DMS114 treated with DMSO at 0.1 percent for 48 hours (cell line): ENCODE results near the gene GGT5.
"Not testable (repeated sequence)": the region's sequence is repeated elsewhere in the genome, so short reads cannot be mapped to it uniquely, and the experiment has no call there.

Source experiments
- DNase-seq: peaks from one replicate; lab custom pipeline; 2025; ENCODE audit not compliant: unreplicated experiment; lab: John Stamatoyannopoulos, UW

GGT5 gene

GRCh38 chr22:24233235-24233634 lies 11.6 kb downstream of the GGT5 start:
- no peak for DNase-seq

GRCh38 chr22:24232725-24233124 lies 12.2 kb downstream of the GGT5 start:
- DNase-seq: no peak

- DNase-seq: no peak
Measured at GRCh38 chr22:24232124-24232523, 12.8 kb downstream of the GGT5 start.

- DNase-seq: no peak
Measured at GRCh38 chr22:24231706-24232105, 13.2 kb downstream of the GGT5 start.

GRCh38 chr22:24230911-24231656 lies 13.8 kb downstream of the GGT5 start:
- no peak for DNase-seq

DNA sequence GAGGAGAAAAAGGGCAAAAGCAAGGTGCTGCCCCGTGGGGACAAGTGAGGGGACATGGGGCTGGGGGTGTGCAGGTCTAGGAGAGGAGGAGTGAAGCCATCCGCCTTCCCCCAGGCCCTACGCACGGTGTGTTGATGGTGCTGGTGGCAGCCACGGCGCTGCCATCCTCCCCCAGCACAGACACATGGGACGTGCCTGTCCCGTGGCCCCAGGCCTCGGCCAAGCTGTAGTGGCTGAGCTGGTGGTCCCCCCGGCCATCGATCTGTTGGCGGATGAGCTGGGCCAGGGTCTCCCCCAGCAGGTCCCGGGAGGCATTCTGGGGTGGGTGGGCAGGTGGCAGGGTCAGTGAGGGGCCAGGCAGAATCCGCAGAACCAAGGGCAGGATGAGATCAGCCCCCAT lies 18.9 kb downstream of the GGT5 start:
- no peak for DNase-seq

GRCh38 chr22:24225044-24225601 lies 19.8 kb downstream of the GGT5 start:
- DNase-seq: no peak

- no peak for DNase-seq
Measured at GRCh38 chr22:24224468-24224867, 20.4 kb downstream of the GGT5 start.

DNA sequence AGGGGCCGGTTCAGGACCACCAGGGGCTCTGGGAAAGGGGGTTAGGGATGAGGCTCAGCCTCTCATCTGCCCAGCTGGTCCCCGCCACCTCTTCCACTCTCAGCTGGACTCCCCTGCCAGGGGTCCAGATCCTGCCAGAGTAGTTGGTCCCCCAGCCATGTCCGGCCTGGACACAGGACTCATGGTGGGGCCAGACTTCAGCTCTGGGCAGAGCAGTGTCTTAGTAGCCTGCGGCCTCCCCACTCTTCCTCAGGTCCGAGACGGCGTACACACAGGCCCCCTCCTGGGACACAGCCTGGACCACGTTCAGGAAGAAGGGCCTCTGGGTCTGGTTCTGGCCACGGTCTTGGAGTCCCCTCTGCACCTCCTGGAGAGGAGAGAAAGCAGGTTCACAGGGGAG lies 25.1 kb downstream of the GGT5 start:
- DNase-seq: no peak

DNA sequence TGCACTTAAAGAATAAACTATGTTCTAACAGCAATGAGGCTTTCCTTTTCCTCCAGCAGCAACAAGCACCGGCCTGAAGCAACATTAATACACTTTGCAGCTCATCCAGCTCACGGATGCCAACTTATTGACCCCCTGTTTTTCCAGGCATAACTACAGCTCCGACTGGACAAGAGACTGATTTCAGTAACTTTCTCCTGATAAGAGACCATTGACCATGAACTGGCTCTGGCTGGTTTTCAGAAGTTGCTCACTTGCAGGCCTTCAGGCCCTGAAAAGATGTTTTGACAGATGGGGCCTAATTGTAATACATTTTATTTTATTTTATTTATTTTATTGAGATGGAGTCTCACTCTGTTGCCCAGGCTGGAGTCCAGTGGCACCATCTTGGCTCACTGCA lies 27.5 kb downstream of the GGT5 start:
- no peak for DNase-seq

DNA sequence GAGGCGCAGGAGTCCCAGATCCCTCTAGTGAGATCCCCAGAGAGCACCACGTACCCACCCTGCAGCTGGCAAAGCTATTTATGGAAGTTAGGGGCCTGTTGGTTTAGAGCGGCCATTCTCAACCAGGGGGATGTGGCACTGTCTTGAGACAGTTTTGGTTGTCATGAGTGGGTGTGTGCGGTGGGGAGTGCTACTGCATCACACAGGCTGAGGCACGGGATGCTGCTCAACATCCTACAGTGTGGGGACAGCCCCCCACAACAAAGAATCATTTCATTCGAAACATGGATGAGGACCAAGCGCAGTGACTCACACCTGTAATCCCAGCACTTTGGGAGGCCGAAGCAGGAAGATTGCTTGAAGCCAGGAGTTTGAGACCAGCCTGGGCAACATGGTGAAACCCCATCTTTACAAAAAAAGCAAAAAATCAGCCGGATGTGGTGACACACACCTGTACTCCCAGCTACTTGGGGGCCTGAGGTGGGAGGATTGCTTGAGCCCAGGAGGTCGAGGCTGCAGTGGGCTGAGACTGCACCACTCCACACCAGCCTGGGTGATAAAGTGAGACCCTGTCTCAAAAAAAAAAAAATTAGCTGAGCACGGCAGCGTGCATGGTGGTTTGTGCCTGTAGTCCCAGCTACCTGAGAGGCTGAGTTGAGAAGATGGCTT lies 28.2 kb downstream of the GGT5 start:
- no peak for DNase-seq

- no peak for DNase-seq
Measured at GRCh38 chr22:24214467-24215285, 30.2 kb downstream of the GGT5 start.

DNA sequence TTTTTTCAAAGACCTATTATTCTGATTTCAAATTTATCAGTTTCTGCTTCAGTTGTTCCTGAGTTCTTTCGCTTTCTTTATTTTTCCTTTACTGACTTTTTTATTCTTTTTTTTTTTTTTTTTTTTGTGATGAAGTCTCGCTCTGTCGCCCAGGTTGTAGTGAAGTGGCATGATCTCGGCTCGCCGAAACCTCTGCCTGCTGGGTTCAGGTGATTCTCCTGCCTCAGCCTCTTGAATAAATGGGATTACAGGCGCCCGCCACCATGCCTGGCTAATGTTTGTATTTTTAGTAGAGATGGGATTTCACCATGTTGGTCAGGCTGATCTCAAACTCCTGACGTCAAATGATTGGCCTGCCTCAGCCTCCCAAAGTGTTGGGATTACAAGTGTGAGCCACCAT lies 31.8 kb downstream of the GGT5 start:
- DNase-seq: not testable (repeated sequence)

DNA sequence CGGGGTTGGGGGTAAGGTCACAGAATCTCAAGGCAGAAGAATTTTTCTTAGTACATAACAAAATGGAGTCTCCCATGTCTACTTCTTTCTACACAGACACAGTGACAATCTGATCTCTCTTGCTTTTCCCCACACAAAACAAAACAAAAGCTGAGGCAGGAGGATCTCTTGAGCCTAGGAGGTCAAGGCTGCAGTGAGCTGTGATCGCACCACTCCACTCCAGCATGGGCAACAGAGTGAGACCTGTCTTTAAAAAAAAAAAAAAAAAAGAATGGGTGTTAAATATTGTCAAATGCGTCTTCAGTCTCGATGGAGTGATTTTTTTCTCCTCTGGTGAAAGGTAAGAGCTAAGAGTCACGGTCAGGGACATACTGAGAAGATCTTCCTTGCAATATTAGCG lies 33.2 kb downstream of the GGT5 start:
- DNase-seq: not testable (repeated sequence)

GRCh38 chr22:24210409-24210808 lies 34.5 kb downstream of the GGT5 start:
- DNase-seq: not testable (repeated sequence)

- no peak for DNase-seq
Measured at GRCh38 chr22:24209687-24210086, 35.2 kb downstream of the GGT5 start.

DNA sequence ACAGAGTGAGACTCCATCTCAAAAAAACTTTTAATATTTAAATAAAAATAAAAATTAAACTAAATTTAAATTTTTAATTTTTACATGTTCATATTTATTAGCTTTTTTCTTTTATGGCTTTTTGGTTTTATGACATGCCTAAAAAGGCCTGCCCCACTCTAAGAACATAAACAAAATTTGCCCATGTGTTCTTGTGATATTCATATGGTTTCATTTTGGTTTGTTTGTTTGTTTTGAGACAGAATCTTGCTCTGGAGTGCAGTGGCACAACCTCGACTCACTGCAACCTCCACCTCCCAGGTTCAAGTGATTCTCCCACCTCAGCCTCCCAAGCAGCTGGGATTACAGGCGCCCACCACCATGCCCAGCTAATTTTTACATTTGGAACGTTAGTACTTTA lies 35.9 kb downstream of the GGT5 start:
- DNase-seq: no peak

GRCh38 chr22:24208012-24208749 lies 36.7 kb downstream of the GGT5 start:
- DNase-seq: no peak

GRCh38 chr22:24207264-24208011 lies 37.4 kb downstream of the GGT5 start:
- DNase-seq: no peak
